GM21528 (cell line): Measurements from ENCODE around the gene PHC1.
"Not testable (repeated sequence)": the region's sequence is repeated elsewhere in the genome, so short reads cannot be mapped to it uniquely, and the experiment has no call there.

Experiments
- ATAC-seq: cut with Tn5 transposase; IDR thresholded peaks from one replicate; pipeline ENCODE4 v1.9.1; 2021; ENCODE audit warnings: mild to moderate bottlenecking, moderate library complexity; ENCODE audit not compliant: unreplicated experiment, low FRiP score

PHC1 gene

DNA sequence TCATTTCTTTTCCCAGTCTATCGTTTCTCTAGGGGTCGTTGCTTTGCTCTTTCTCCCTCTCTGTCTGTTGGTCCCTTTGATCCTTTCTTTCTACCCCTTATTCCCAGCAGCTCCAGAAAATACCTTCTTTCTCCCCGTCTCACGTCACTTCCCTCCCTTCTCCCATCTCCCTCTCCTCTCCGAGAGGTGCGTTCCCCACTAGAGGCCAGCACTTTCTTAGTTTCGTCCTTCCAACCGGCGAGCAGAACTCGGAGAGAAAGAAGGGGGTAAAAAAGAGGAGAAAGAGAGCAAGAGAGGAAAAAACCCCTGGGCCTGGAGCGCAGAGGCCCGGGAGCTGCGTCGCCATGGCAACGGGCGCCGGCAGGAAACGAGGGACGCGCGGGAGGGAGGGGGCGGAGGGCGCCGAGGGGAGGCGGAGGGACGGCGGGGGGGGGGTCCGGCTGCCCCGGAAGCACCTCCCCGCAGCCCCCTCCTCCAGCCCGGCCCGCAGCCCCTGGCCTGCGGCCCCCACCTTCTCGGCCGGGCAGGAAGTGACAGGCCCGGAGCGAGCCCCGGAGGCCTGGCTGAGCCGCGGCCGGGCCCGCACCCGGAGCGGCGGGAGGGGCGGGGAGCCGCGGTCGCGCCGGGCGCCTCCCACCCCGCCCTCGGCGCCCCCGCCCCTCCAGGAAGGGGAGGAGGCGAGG, at the start of gene PHC1:
Gene PHC1 (plus strand): TSS at position 477 of the 683 bp plus-strand sequence. CDS start 3,169 bp downstream, outside the sequence.
- peak; percentile 62 for ATAC-seq

DNA sequence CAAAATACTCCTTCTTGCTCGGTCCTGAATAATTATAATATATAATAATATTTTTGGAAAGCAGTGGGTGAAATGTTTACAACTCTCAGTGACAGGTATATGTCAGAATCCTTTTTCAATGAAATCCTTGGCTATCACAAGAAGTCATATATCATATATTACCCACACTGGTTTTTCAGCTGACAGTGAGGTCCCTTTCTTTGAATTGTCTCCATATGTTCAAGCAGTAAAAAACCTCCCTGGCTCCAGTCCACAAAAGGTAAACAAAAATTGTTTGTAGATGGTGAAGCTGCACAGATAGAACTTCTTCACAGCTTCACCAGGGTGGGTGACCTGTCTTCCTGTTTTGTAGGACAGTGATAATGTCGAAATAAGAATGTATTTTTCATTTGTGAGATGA, 47.9 kb upstream of the PHC1 start:
- ATAC-seq: no peak

DNA sequence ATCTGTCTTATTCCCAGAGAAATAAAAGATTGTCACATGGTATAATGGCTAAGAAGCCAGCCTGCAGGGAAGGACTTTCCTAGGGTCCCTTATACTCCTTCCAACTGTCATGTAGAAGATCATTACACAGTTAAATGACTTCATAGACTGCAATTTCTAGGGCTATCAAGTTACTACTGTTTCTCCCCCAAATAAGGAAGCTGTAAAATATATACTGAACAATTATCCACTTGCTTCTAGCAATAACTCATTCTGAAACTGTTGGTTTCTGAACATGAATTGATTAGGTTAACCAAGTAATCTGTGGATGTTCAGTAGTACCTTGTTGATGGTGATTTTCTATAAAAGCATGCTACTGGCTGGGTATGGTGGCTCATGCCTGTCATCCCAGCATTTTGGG, 47.3 kb upstream of the PHC1 start:
- no peak for ATAC-seq

DNA sequence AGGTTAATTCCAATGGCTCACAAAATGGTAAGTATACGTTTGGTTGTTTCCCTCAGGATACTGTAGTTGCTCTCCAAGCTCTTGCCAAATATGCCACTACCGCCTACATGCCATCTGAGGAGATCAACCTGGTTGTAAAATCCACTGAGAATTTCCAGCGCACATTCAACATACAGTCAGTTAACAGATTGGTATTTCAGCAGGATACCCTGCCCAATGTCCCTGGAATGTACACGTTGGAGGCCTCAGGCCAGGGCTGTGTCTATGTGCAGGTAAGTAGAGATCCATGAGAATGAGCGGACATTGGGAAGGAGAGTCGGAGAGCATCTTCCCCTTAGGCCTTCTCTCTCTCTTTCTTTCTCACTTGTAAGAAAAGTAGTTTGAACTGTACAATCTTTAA, 46.5 kb upstream of the PHC1 start:
- no peak for ATAC-seq

DNA sequence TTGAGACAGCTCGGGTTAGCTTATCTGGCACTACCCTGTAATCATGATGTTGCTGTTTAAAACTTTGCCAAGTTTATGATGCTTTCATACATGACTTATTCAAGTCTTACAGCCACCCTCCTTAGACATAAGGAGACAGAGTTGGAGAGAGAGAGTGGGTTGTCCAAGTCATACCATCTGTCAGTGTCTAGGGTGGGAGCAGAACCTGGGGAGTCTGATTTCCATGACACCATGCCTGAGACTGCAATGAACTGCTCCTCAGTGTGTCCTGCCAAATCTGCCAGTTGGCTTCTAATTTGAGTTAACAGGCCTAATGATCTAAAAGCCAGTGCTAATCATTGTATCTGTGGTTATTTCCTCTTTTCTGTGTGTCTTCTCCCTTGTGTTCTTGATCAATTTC, 43.7 kb upstream of the PHC1 start:
- ATAC-seq: no peak

DNA sequence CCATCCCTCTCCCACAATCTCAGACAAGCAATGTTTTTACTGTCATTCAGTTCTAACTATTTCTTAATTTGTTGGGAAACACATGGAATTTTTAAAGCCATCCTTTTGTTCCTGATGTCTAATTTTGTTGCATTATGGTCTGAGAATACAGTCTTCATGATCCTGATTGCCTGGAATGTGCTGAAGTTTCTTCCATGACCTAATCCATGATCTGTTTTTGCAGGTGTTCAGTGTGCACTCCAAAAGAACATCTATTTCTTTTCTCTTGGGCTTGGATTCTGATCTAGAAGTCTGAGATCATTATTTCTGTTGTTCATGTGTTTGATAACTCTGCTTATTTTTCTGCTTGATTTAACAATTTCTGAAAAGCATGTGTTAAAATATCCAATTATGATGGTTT, 43.2 kb upstream of the PHC1 start:
- no peak for ATAC-seq

DNA sequence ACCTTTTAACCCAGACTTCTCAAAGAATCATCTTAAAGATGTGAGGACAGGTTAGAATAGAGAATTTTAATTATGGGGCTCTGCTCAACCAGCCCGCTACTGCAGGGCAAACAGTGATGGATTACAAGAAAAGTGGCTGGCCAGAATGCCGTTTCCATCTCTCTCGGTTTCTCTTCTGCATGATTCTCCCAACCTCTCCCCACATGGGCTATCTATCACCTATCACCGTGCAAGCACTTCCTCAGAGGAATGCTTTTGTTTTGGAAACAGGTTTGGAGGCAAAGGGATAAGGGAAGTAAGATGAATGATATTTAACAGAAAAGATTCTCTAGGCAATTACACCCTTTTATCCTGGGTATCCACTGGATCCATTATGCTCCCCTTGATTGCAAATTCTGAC, 37.4 kb upstream of the PHC1 start:
- ATAC-seq: no peak

DNA sequence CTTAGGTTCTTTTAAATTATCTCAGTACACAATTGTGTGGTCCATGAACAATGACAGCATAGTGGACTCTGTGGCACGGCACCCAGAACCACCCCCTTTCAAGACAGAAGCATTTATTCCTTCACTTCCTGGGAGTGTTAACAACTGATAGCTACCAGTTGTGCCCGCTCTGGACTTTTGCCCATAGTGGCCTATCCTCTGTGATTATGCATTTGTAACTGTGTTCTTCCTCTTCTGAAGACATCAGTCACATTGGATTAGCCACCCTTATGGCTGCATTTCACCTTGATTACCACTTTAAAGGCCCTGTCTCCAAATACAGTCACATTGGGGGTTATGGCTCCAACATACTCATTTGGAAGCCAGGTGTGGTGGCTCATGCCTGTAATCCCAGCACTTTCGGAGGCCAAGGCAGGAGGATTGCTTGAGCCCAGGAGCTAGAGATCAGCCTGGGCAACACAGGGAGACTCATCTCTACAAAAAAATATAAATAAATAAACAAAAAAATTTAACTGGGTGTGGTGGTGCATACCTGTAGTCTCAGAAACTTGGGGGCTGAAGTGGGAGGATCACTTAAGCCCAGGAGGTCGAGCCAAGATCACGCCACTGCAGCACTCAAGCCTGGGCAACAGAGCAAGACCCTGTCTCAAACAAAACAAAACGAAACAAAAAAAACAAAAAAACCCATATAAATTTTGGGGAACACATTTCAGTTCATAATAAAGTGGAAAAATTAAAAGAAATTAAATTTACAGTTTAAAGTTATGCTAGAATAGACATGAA, 27.6 kb upstream of the PHC1 start:
- ATAC-seq: no peak

DNA sequence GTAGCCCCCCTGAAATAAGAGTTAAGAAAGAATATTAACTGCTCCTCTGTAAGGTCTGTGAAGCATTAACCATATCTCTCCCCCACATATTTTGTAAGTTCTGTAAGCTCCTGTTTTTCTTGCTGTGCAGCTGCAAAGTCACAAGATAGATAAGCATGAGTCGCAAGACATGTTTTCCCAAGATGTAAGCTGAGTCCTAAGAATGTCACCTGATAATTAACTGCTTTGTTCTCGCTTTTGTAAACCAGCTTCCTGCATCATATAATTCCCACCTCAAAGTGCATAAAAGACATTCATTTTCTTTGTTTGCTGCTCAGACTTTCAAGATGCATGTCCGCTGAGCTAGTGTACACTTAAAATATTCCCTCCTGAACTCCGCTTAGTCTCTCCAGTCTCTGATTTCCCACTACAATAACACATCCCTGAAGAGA, 27.0 kb upstream of the PHC1 start:
- no peak for ATAC-seq

DNA sequence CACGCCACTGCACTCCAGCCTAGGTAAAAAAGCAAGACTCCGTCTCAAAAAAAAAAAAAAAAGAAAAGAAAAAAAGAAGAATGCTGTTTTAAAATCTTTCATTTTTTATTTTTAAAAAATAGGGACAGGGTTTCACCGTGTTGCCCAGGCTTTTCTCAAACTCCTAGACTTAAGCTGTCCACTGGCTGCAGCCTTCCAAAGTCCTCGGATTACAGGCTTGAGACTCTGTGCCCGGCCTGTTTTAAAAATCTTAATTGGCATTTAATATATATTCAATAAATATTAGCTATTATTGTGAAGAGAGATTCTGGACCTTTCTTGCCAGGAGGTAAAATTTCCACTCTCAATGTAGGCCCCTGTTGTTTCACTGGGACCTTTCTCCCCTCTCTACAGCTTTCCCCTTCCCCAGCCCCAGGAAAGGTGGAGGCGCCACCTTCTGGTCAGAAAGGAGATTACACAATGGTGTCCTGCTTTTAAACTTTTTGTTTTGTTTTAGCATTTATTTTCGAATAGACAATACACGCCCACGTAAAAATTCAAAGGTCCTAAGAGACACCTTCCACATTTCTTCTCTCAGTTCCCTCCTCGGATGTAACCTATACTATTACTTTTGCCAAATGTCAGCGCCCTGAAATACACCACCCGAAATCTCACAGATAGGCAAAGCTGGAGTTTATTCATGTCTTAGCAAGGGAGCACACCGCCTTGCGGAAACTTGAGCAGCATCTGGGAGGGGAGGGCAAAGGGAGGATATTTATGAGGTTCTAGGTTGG, 23.8 kb upstream of the PHC1 start:
- ATAC-seq: no peak

DNA sequence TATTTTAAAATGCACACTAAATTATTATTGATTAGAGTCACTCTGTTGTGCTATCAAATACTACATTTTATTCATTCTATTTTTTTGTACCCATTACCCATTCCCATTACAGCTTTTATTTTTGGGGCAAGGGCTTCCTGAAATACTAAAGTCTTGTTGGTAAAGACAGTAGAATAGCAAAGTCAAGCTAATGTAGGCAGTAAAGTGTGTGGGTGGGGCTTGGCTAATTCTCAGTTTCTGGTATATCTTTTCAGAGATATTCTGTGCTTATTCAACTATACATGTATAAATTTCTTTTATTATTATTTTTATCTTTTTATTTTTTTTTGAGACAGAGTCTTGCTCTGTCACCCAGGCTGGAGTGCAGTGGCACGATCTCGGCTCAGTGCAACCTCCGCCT, 22.3 kb upstream of the PHC1 start:
- ATAC-seq: no peak

DNA sequence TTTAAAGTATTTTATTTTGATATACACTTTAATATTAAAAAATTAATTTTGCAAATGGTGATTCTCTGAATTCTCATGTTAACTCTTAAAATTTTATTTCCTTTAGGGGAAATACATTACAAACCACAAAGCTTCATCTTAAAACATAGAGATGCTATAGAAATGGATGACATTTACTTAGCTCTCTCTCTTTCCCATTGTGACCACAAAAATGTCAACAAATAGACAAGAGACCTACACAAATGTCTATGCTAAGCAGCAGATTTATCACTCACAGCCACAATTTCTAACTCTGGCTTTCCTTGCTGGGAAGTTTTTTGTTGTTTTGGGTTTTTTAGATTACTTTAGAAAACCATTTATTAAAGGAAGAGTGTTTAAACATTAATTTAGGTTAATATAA, 19.9 kb upstream of the PHC1 start:
- ATAC-seq: no peak

DNA sequence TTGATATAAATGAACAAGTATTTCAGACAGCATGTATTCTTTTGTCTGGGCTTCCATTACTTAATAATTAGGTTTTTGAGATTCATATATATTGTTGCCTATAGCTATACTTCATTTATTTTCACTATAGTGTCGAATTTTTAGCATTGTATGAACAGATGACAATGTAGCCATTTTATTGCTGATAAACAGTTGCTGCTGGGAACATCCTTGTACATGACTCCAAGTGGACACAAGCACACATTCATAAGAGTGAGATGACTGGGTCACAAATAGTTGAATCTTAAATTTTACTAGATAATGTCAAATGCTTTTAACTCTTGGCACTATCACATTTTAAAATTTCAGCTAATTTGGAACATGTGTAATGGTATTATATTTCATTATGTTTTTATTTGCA, 19.3 kb upstream of the PHC1 start:
- ATAC-seq: no peak

DNA sequence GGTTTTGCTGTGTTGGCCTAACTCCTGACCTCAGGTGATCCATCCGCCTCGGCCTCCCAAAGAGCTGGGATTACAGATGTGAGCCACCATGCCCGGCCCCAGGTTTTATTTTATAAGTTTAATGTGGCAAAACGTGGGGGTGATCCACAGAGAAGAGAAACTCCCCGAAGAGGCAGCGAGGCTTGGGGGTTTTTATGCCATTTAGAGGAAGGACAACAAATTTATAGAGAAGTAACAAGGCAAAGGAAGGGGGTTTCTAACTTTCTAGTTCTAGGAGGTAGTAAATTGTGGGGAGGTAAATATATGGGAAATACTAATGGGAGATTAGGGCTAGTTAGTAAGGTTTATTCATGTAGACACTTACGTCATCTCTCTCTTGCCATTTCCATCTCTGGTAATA, 17.2 kb upstream of the PHC1 start:
- no peak for ATAC-seq

DNA sequence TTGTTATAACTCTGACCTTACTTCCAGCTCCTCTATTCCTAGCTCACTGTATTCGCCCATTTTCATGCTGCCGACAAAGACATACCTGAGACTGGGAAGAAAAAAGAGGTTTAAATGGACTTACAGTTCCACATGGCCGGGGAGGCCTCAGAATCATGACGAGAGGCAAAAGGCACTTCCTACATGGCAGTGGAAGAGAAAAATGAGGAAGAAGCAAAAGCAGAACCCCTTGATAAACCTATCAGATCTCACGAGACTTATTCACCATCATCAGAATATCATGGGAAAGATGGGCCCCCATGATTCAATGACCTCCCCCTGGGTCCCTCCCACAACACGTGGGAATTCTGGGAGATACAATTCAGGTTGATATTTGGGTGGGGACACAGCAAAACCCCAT, 14.5 kb upstream of the PHC1 start:
- no peak for ATAC-seq

DNA sequence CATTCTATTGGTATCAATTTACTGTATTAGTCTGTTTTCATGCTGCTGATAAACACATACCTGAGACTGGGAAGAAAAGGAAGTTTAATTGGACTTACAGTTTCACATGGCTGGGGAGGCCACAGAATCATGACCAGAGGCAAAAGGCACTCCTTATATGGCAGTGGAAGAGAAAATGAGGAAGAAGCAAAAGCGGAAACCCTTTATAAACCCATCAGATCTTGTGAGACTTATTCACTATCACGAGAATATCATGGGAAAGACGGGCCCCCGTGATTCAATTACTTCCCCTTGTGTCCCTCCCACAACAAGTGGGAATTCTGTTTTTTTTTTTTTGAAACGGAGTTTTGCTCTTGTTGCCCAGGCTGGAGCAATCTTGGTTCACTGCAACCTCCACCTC, 11.6 kb upstream of the PHC1 start:
- not testable (repeated sequence) for ATAC-seq

DNA sequence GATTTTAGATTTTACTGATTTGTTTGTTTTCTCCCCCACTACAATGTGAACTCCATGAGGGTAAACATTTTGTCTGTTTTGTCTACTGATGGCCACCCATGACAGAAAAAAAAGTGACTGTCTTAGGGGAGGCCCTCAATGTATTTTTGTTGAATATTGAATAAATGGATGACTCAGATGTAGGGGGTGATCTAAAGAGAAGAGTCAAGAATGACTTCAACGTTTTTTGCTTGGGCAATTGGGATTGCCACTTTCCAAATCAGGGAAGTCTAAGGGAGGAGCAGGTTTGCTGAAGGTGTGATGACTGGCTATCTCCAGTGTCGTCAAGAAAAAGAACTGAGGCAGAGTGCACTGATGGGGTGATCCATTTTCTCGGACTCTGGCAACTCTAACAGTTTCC, 10.7 kb upstream of the PHC1 start:
- ATAC-seq: no peak

DNA sequence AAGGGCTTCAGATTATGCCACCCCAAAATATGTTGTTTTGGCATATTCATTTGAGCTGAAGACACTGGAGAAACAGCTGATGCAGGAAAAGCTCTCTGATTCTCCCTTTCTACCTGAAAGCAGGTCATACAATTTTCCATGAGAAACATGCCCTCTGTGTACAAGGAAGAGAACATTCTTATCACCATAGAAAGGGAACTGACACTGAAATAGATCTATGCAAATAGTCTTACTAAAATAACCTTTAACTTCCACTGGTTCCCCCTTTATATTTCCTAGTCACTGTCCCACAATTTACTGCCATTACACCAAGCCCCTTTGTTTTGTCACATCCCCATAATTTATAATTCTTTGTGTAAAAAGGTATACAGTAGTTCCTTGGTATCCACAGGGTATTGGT, 9.6 kb upstream of the PHC1 start:
- no peak for ATAC-seq

DNA sequence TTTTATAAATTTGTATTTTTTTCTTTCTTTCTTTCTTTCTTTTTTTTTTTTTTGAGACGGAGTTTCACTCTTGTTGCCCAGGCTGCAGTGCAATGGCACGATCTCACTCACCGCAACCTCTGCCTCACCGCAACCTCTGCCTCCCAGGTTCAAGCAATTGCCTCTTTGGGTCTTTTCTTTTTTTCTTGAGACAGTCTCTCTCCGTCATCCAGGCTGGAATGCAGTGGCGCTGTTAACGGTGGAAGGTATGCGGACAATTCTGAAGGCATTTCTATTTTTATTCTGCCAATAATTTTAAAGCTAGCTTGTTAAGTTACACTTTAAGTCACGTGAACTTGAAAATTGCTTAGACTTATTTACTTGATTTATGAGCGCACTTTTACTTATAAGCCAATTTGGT, 8.8 kb upstream of the PHC1 start:
- no peak for ATAC-seq

DNA sequence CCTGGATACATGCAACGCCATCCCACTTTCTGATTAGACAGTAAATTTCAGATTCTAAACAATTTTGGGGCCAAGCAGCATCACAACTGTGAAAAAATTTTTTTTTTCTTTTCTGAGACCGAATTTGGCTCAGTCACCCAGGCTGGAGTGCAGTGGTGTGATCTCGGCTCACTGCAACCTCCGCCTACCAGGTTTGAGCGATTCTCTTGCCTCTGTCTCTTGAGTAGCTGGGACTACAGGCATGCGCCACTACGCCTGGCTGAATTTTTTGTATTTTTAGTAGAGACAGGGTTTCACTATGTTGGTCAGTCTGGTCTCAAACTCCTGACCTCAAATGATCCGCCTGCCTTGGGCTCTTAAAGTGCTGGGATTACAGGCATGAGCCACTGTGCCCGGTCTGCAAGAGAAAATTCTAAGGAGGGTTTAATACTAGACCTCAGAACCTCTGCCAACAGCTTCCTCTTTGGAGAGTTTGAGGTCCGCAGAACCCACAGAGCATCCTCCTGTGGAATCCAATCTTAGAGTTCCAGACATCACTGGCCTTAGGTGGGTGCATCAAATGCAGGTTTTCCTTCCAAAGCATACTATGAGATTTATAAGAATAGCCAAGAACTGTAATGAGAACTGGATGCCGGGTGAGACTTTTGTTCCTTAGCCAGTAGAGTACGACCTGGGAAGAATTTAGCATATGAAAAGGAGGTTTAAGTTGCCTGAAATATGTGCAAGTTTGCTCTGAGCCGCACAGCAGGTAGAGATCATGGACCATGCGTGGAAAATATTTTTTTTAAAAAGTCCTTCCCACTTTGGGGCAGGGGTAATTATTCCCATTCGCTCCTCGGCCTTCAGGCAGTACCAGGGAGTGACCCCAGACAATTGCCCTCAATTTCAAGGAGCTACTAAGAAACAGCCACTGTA, 7.8 kb upstream of the PHC1 start:
- no peak for ATAC-seq
